Thyroid gland (tissue), 4 donors: ENCODE data around the gene DDN. TPM values are rescaled to one million over a fixed set of nuclear protein-coding genes. Genes with fewer than 3 reads are reported as not detected.

Experiments
- DNase-seq, 2 donors: peaks; one replicate each; pipeline ENCODE4 v3.0.0-alpha.2; 2019
- H3K27ac ChIP-seq, 3 donors: fragments of 200-600 bp; sonication (generic); 1 replicate in 2 of 3; 2 replicates in 1 of 3; pipeline ENCODE4 v1.5.1; 2016 to 2019; ENCODE audit warnings: mild to moderate bottlenecking in 1 of 3, moderate library complexity in 1 of 3
- H3K27me3 ChIP-seq: fragments of 200-600 bp; sonication (generic); one replicate; pipeline ENCODE4 v1.5.1; 2019
- H3K36me3 ChIP-seq, 2 donors: fragments of 200-600 bp; sonication (generic); one replicate each; pipeline ENCODE4 v1.5.1; 2016 to 2019
- H3K4me1 ChIP-seq, 2 donors: fragments of 200-600 bp; sonication (generic); one replicate each; pipeline ENCODE4 v1.5.1; 2017 to 2019
- H3K4me3 ChIP-seq, 3 donors: fragments of 200-600 bp; sonication (generic); replicated peaks in 1 of 3; 1 replicate in 2 of 3; 2 replicates in 1 of 3; pipeline ENCODE4 v1.5.1; 2016; ENCODE audit warnings: mild to moderate bottlenecking in 1 of 3
- H3K9me3 ChIP-seq: fragments of 200-600 bp; sonication (generic); one replicate; pipeline ENCODE4 v1.5.1; 2017
- CTCF ChIP-seq, 6 experiments: fragments of 200-600 bp in 3 of 6; fragments of 450-650 bp in 3 of 6; sonication (generic) in 3 of 6; IDR thresholded peaks; one replicate each; pipeline ENCODE4 v1.5.1; 2016 to 2019; ENCODE audit warnings: antibody characterized with exemption in 6 of 6, mild to moderate bottlenecking in 2 of 6, inconsistent platforms in 1 of 6, moderate library complexity in 1 of 6
- POLR2A ChIP-seq, 2 donors: fragments of 450-650 bp; IDR thresholded peaks; one replicate each; pipeline ENCODE4 v1.6.1; 2017; ENCODE audit warnings: antibody characterized with exemption in 2 of 2, mild to moderate bottlenecking in 2 of 2, moderate library complexity in 1 of 2
- WGBS, 2 donors: methylation state at CpG; one replicate each; pipeline ENCODE4 v1.1.5; 2017; 5-methylcytosine and 5-hydroxymethylcytosine counted together
- intact Hi-C: fragments of 100-400 bp; cut with DNase I; formaldehyde crosslinking; loops from one replicate; pipeline ENCODE4 v1.15.1; 2023
- total RNA-seq, 4 donors: library from RNA; depleted of rRNA; stranded (reverse); fragments of >200 nt; gene quantifications; one replicate each; pipeline ENCODE4 v1.2.3, GENCODE V29; 2016

The DDN gene
- total RNA-seq, 4 donors from 2014 or later, result 0.11 to 0.13 TPM; not detected in 2

GRCh38 chr12:48968467-48968866 is 30.7 kb downstream of the DDN start:
- no peak overlapping the region for H3K27ac ChIP-seq
- H3K9me3 ChIP-seq, result no peaks in the 10 kb centered on the region
- no peaks in the 10 kb centered on the region for H3K36me3 ChIP-seq
- DNase-seq, result no peak
- 87 to 95% methylated on average over 3 of the region's 3 CpGs for WGBS, 2 donors
- H3K27me3 ChIP-seq, result peaks cover 25% of the 10 kb centered on the region
- intact Hi-C loops, result no loop called here
- no peak overlapping the region for H3K4me3 ChIP-seq
- peaks cover 21 to 23% of the 10 kb centered on the region in 2 donors for H3K4me1 ChIP-seq
- no peak for TF ChIP-seq POLR2A (IDR thresholded peaks at IDR 0.05)
- no peak for TF ChIP-seq CTCF (IDR thresholded peaks at IDR 0.05)

DNA sequence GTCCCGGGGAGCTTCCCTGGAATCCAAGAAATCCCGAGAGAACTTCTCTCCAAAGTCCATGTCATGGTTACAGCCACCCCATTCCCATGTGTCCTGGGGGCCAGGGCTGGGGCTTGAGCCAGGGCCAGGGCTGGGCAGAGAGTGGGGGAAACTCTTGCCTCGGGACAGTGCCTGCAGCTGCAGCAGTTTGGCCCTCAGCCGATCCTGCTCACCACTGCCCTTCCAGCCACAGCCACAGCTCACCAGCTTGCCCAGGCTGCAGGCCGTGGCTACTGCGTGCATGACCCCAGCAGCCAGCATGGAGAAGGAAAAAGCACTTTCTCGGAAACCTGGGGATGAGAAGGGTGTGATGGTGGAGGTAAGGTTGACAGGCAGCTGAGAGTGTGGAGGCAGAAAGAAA is 31.2 kb downstream of the DDN start:
- no peaks in the 10 kb centered on the region for H3K36me3 ChIP-seq
- no peak for TF ChIP-seq POLR2A (IDR thresholded peaks at IDR 0.05)
- no peaks in the 10 kb centered on the region for H3K9me3 ChIP-seq
- H3K27ac ChIP-seq, result no peak overlapping the region
- H3K27me3 ChIP-seq, result peaks cover 25% of the 10 kb centered on the region
- intact Hi-C loops, result no loop called here
- no peak for DNase-seq
- H3K4me3 ChIP-seq, result no peak overlapping the region
- peaks cover 21 to 23% of the 10 kb centered on the region in 2 donors for H3K4me1 ChIP-seq
- 78 to 81% methylated on average over 7 of the region's 7 CpGs for WGBS, 2 donors

DNA sequence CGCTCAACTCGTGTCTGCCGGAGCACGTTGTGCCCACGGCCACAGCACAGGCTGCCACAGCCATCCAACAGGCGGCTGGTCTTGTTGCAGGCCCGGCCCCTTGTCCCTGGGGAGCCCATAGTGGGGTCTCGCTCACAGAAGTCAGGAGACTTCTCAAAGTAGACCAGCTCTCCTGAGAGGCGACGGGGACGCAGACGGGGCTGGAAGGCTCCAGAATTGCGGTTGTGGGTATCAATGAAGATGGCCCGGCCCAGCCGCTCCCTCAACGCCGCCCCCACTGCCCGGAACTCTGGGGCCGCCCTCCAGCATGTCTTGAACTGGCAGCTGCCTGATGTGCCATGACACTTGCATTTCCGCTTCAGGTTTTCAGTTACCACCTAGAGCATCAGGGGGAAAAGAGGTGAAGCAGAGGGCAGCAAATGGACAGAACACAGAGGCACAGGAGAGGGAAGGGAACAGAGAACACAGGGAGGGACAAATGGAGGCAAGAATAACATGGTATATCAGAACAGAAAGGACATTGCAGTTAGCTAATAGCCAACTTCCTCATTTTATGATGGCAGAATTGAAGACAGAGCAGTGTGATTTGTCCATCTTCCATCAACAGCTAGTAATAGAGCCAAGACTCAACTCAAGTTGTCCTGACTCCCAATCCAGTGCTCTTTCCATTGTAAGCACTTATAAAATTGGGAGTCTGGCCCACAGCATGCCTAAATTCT is 32.8 kb downstream of the DDN start:
- H3K9me3 ChIP-seq, result no peaks in the 10 kb centered on the region
- H3K4me3 ChIP-seq, result no peak overlapping the region
- 51 to 63% methylated on average over 12 to 14 of the region's 20 CpGs for WGBS, 2 donors
- no peak for TF ChIP-seq CTCF (IDR thresholded peaks at IDR 0.05)
- no peak for TF ChIP-seq POLR2A (IDR thresholded peaks at IDR 0.05)
- no peak overlapping the region for H3K27ac ChIP-seq
- DNase-seq, result no peak
- H3K36me3 ChIP-seq, result no peaks in the 10 kb centered on the region
- H3K4me1 ChIP-seq, result peaks cover 14 to 17% of the 10 kb centered on the region in 2 donors
- H3K27me3 ChIP-seq, result peaks cover 20% of the 10 kb centered on the region
- intact Hi-C loops, result no loop called here

- intact Hi-C loops, result no loop called here
- H3K27ac ChIP-seq, result no peak overlapping the region
- peaks cover 9 to 10% of the 10 kb centered on the region in 2 donors for H3K4me1 ChIP-seq
- TF ChIP-seq CTCF (IDR thresholded peaks at IDR 0.05) (no peak), POLR2A (IDR thresholded peaks at IDR 0.05) (no peak)
- no peak for DNase-seq
- H3K36me3 ChIP-seq, result no peaks in the 10 kb centered on the region
- H3K9me3 ChIP-seq, result no peaks in the 10 kb centered on the region
- H3K27me3 ChIP-seq, result peaks cover 11% of the 10 kb centered on the region
- H3K4me3 ChIP-seq, result no peak overlapping the region
Measured at GRCh38 chr12:48965298-48965838, 33.8 kb downstream of the DDN start.

- DNase-seq, result no peak
- TF ChIP-seq CTCF (IDR thresholded peaks at IDR 0.05), result no peak
- TF ChIP-seq POLR2A (IDR thresholded peaks at IDR 0.05), result no peak
- peaks cover 0 to 5% of the 10 kb centered on the region in 2 donors for H3K4me1 ChIP-seq
- H3K9me3 ChIP-seq, result no peaks in the 10 kb centered on the region
- H3K27ac ChIP-seq, result no peak overlapping the region
- H3K27me3 ChIP-seq, result no peaks in the 10 kb centered on the region
- no peaks in the 10 kb centered on the region for H3K36me3 ChIP-seq
- intact Hi-C loops, result no loop called here
- no peak overlapping the region for H3K4me3 ChIP-seq
Measured at GRCh38 chr12:48961801-48962200, 37.4 kb downstream of the DDN start.
